H7 (cell line): ENCODE results near the gene SGCG. TPM values are rescaled to one million over a fixed set of nuclear protein-coding genes. Genes with fewer than 3 reads are reported as not detected.
A peak's percentile ranks its signal among the peaks of the same experiment; 100 is the strongest.
"Not testable (repeated sequence)": the region's sequence is repeated elsewhere in the genome, so short reads cannot be mapped to it uniquely, and the experiment has no call there.

Experiments
- DNase-seq: peaks from one replicate; pipeline ENCODE4 v3.0.0; 2012
- H3K27me3 ChIP-seq: 2 replicates; pipeline ENCODE4 v1.6.0; 2011; ENCODE audit warnings: mild to moderate bottlenecking, low read length; ENCODE audit not compliant: control insufficient read depth, insufficient read depth
- H3K36me3 ChIP-seq: replicated peaks from 2 replicates; pipeline ENCODE4 v1.5.1; 2011; ENCODE audit warnings: low read length; ENCODE audit not compliant: control insufficient read depth, insufficient read depth
- H3K4me3 ChIP-seq: 2 replicates; pipeline ENCODE4 v1.5.1; 2011; ENCODE audit warnings: low read depth, mild to moderate bottlenecking, control low read depth, low read length, moderate library complexity; ENCODE audit not compliant: insufficient read depth
- total RNA-seq: library from RNA; depleted of rRNA; stranded (reverse); fragments of >200 nt; shearing (Covaris generic); gene quantifications from 2 replicates; pipeline ENCODE4 v1.2.3, GENCODE V29; 2014

SGCG gene
- total RNA-seq, 1 experiment from 2014 or later = not detected

- no peak for DNase-seq
- no peaks in the 10 kb centered on the region for H3K36me3 ChIP-seq
- H3K4me3 ChIP-seq = no peak overlapping the region
- no peaks in the 10 kb centered on the region for H3K27me3 ChIP-seq
Observed at GRCh38 chr13:23271331-23271730, 90.6 kb downstream of the SGCG start.

GRCh38 chr13:23273498-23273897, 92.7 kb downstream of the SGCG start:
- Histone ChIP-seq H3K27me3 (no peaks in the 10 kb centered on the region), H3K36me3 (no peaks in the 10 kb centered on the region), H3K4me3 (no peak overlapping the region)
- no peak for DNase-seq

GRCh38 chr13:23279321-23279720, 98.5 kb downstream of the SGCG start:
- Histone ChIP-seq H3K36me3 (no peaks in the 10 kb centered on the region), H3K4me3 (no peak overlapping the region), H3K27me3 (no peaks in the 10 kb centered on the region)
- no peak for DNase-seq

GRCh38 chr13:23288564-23288963, 107.8 kb downstream of the SGCG start:
- Histone ChIP-seq H3K4me3 (no peak overlapping the region), H3K36me3 (no peaks in the 10 kb centered on the region), H3K27me3 (no peaks in the 10 kb centered on the region)
- DNase-seq = no peak

- no peak for DNase-seq
- Histone ChIP-seq H3K27me3 (no peaks in the 10 kb centered on the region), H3K4me3 (no peak overlapping the region), H3K36me3 (no peaks in the 10 kb centered on the region)
Observed at GRCh38 chr13:23288995-23289394, 108.2 kb downstream of the SGCG start.

- DNase-seq = no peak
- Histone ChIP-seq H3K4me3 (no peak overlapping the region), H3K27me3 (no peaks in the 10 kb centered on the region), H3K36me3 (no peaks in the 10 kb centered on the region)
Observed at GRCh38 chr13:23289917-23290357, 109.2 kb downstream of the SGCG start.

- no peaks in the 10 kb centered on the region for H3K27me3 ChIP-seq
- no peak for DNase-seq
Observed at GRCh38 chr13:23292586-23292985, 111.8 kb downstream of the SGCG start.

GRCh38 chr13:23314837-23315236, 134.1 kb downstream of the SGCG start:
- DNase-seq, H3K36me3 ChIP-seq, H3K27me3 ChIP-seq, H3K4me3 ChIP-seq: not testable (repeated sequence)

More at GRCh38 chr13:23292586-23292985, 111.8 kb downstream of the SGCG start:
- H3K4me3 ChIP-seq = no peak overlapping the region
- H3K36me3 ChIP-seq = no peaks in the 10 kb centered on the region

GRCh38 chr13:23319883-23320224, 139.1 kb downstream of the SGCG start:
- H3K4me3 ChIP-seq = no peak overlapping the region
- H3K36me3 ChIP-seq = no peaks in the 10 kb centered on the region
- DNase-seq = no peak
- H3K27me3 ChIP-seq = no peaks in the 10 kb centered on the region

- no peaks in the 10 kb centered on the region for H3K36me3 ChIP-seq
Observed at GRCh38 chr13:23320926-23321534, 140.3 kb downstream of the SGCG start.

GRCh38 chr13:23321535-23322241, 140.9 kb downstream of the SGCG start:
- no peaks in the 10 kb centered on the region for H3K27me3 ChIP-seq
- H3K36me3 ChIP-seq = no peaks in the 10 kb centered on the region
- DNase-seq = no peak
- no peak overlapping the region for H3K4me3 ChIP-seq

More at GRCh38 chr13:23320926-23321534, 140.3 kb downstream of the SGCG start:
- no peak for DNase-seq
- Histone ChIP-seq H3K4me3 (no peak overlapping the region), H3K27me3 (no peaks in the 10 kb centered on the region)

- DNase-seq = peak; percentile 7
- Histone ChIP-seq H3K4me3 (no peak overlapping the region), H3K36me3 (no peaks in the 10 kb centered on the region), H3K27me3 (no peaks in the 10 kb centered on the region)
Observed at GRCh38 chr13:23322353-23323336, 141.9 kb downstream of the SGCG start.

GRCh38 chr13:23323946-23324709, 143.3 kb downstream of the SGCG start:
- peak; percentile 22 for DNase-seq
- Histone ChIP-seq H3K4me3 (no peak overlapping the region), H3K27me3 (no peaks in the 10 kb centered on the region), H3K36me3 (no peaks in the 10 kb centered on the region; the same call in 1 of the 2 replicates)

- H3K4me3 ChIP-seq = no peak overlapping the region
- no peak for DNase-seq
- no peaks in the 10 kb centered on the region for H3K27me3 ChIP-seq
- H3K36me3 ChIP-seq = no peaks in the 10 kb centered on the region; the same call in 1 of the 2 replicates
Observed at GRCh38 chr13:23325191-23325590, 144.4 kb downstream of the SGCG start.
